HG02588 (cell line): ENCODE results near the gene STAP2.
"Not testable (repeated sequence)": the region's sequence is repeated elsewhere in the genome, so short reads cannot be mapped to it uniquely, and the experiment has no call there.

ENCODE experiments used
- ATAC-seq: cut with Tn5 transposase; IDR thresholded peaks from one replicate; pipeline ENCODE4 v1.9.1; 2021; ENCODE audit warnings: mild to moderate bottlenecking, moderate library complexity; ENCODE audit not compliant: unreplicated experiment

Gene STAP2

DNA sequence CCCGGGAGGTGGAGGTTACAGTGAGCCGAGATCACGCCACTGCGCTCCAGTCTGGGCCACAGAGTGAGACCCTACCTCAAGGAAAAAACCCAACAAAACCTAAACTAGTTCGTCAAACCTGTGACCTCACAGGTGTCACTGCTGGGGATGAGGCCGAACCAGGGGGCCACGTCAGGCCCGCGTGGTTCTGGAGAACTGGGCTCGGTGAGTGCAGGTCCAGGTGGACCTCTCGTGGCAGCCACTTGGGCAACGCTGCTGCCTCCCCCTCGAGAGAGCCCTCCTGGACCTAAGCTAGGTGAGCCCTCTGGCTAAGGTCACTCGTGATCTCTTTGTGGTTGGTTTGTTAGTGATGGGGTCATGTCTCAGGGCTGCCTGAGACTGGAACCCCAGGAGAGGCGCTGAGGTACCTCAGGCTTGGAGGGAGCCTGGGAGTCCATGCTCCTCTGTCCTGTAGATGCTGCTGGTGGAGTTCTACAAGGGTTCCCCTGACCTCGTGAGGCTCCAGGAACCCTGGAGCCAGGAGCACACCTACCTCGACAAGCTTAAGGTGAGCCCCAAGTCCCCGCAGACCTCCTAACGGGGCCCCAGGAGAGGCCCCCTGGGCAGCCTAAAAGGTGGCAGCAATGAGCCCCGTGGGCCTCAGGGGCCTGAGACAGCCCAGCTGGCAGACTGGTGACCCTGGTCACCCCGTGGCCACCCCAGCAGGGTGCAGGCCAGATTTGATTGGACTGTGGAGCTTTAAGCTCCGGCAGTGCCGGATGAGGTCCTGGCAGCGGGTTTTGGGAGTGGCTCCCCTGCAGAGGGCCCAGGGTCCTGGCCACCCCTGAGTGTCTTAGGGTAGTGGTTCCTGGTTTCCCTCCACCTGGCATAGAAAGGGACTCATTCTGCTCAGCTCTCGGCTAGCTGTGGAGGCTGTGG, 20.3 kb upstream of the STAP2 start:
- ATAC-seq: no peak

DNA sequence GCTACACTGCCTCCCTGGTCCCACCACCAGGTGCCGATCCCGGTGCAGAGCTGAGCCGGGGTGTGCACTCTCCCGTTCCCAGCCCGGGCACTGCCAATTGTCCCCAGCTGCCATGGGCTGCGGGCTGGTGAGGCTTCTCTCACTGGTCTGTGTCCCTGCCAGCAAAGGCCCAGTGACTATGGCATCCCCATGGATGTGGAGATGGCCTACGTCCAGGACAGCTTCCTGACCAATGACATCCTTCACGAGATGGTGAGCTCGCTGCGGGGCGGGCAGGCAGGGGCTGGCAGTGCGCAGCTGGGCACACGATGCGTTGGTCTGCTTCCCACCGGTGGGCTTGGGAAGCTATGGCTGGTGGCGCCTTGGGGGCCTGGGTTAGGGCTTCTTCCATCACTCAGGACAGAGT, 19.3 kb upstream of the STAP2 start:
- ATAC-seq: no peak

DNA sequence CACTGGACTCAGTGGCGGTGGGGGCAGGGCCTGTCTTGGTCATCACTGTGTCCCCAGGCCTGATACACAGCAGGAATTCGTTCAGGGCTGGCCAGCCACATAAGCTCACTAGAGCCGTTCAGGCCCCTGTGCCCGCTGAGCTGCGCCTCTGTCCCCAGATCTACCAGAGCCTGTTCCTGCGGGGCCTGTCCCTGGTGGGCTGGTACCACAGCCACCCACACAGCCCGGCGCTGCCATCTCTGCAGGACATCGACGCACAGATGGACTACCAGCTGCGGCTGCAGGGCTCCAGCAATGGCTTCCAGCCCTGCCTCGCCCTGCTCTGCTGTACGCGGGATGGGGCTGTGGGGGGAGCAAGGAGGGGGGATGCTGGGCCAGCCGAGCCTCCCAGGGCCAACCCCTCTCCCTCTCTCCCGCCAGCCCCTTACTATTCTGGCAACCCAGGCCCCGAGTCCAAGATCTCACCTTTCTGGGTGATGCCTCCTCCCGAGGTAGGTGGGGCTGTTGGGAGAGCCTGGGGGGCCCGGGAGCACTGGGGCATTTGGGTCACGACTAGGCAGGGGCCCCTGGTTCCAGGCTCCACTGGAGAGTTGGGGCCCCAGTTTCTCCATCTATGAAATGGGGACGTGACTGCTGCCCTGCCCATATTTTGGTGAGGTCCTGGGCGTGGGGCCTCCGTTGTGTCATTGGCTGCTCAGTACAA, 18.6 kb upstream of the STAP2 start:
- ATAC-seq: no peak

DNA sequence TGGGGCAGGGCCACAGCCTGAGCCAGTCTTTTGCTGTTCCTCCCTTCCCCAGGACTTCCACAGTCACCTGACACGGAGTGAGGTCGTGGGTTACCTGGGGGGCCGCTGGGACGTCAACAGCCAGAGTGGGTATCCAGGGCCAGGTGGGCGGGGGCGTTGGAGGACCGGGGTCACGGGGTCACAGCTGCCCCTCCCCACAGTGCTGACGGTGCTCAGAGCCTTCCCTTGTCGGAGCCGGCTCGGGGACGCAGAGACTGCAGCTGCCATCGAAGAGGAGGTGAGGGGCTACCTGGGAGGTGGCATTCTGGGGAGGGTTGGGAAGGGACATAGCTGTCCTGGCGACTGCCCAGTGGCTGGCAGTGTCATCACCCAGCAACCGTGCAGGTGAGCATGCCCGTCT, 16.3 kb upstream of the STAP2 start:
- ATAC-seq: no peak

DNA sequence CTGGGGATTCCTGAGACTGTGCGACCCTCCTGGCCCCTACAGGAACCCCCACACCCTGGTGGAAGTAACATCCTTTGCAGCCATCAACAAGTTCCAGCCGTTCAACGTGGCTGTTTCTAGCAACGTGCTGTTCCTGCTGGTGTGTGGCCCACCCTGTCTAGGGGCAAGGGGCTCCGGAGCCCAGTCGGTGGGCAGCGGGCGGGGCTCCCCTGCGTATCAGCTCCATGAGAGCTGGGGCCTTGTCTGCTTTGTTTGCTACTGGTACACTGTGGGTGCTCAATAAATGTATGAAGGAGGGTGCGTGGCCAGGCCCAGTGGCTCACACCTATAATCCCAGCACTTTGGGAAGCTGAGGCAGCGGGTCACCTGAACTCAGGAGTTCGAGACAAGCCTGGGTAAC, 15.7 kb upstream of the STAP2 start:
- ATAC-seq: no peak

DNA sequence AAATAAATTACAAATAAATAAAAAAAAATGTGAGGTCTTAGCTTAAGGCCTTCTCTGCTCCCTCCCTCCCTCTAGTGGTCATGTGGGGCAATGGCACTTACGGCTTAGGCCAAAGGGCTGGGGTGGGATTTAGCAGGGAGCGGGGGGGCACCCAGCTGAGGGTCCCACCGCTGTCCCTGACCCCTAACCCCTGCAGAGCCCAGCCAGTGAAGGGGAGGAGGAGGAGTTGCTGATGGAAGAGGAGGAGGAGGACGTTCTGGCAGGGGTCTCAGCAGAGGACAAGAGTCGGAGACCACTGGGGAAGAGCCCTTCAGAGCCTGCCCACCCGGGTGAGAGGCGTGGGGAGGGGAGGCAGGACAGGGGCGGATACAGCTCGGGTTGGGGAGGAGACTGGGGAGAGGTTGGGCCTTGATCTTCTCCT, 14.1 kb upstream of the STAP2 start:
- no peak for ATAC-seq

DNA sequence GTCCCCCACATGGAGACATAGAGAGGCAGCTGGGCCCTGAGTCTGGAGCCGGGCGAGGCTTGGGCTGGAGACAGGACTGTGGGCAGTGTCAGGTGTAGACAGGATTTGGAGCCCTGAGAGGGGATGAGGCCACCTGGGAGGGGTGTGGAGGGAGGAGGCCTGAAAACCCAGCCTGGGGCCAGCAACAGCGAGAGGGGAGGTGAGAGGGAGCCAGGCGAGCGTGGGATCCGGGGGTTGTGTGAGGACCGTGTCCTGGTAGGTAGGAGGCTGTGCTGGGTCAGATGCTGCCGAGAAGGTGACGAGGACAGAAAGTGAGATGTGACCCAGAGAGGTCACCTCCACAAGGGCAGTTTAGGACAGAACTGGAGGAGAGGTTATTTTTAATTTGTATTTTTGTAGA, 12.1 kb upstream of the STAP2 start:
- ATAC-seq: no peak

DNA sequence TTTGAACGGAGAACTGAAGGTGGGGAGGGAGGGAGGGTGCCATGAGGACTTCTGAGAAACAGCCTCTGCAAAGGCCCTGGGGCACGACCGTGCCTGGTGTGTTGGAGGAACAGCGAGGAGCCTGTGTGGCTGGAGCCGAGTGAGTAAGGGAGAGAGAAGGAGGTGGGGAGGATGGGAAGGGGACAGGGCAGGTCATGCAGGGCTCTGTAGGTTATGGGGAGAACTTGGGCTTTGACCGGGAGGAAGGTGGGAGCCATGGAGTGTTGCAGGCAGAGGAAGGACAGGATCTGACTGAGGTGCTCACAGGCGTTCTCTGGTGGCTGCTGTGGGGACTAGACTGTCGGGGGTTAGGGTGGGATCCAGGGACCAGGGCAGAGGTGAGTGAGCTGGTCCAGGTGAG, 11.5 kb upstream of the STAP2 start:
- no peak for ATAC-seq

DNA sequence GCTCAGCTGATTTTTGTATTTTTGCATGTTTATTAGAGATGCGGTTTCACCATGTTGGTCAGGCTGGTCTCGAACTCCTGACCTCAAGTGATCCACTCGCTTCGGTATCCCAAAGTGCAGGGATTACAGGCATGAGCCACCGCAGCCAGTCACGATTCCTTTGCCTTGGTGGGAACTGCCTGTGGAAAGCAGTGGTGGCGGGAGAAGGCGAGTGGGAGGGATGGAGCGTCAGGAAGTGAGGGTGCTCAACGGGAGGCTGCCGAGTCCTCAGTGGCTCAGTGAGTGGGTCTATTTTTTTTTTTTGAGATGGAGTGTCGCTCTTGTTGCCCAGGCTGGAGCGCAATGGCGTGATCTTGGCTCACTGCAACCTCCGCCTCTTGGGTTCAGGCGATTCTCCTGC, 10.6 kb upstream of the STAP2 start:
- ATAC-seq: not testable (repeated sequence)

DNA sequence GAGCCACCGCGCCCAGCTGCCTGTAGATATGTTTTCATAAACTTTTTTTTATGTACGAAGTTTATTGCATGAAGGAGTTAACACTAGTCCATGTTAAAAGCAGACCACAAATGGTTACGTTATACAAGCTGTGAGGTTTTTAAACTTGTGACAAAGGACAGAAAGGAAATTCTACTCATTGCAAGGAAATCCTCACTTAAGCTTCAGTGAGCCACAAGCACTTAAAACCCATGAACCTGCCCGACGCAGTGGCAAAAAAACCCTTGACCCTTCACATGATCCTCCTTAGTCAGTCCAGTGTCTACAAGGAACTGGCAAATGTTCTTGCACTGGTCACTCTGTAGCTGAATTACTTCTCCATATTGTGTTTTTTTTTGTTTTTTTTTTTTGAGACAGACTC, 8.9 kb upstream of the STAP2 start:
- ATAC-seq: no peak

DNA sequence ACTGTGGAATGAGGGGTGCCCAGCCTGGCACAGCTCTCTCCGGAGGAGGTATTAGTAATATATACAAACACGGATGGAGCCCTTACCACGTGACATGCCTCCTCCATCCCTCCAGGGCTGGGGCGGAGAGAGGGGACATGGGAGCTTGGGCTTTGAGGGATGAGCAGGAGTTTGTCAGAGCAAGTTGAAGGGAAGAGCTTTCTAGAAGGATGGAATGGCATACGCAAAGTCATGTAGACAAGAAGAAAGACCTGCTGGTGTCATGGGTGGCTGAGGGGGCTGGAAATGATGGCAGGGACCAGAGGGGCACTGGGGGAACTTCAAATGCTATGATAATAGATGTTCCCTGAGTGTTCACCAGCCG, 7.4 kb upstream of the STAP2 start:
- no peak for ATAC-seq

DNA sequence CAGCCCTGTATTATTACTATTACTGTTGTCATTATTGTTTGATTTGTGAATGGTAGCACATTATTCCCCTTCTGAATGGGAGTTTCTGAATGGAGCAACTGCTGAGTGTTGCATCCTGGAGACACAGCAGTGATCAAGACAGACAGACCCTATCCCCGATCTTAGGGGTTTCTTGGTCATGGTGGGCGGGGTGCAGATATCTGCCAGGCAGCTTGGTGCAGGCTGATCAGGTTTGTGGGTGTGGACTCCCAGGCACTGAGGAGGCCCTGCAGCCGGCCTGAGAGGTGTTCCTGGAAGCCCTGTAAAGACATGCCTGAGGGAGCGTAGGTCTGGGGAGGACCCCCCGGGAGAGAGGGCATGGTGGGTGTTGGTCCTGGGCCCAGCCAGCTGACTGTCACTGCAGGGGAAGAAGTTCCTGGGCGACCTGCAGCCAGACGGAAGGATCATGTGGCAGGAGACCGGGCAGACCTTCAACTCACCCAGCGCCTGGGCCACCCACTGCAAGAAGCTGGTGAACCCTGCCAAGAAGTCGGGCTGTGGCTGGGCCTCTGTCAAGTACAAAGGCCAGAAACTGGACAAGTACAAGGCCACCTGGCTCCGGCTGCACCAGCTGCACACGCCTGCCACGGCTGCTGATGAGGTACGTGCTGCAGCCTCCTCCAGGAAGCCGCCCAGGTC, 6.9 kb upstream of the STAP2 start:
- ATAC-seq: no peak

DNA sequence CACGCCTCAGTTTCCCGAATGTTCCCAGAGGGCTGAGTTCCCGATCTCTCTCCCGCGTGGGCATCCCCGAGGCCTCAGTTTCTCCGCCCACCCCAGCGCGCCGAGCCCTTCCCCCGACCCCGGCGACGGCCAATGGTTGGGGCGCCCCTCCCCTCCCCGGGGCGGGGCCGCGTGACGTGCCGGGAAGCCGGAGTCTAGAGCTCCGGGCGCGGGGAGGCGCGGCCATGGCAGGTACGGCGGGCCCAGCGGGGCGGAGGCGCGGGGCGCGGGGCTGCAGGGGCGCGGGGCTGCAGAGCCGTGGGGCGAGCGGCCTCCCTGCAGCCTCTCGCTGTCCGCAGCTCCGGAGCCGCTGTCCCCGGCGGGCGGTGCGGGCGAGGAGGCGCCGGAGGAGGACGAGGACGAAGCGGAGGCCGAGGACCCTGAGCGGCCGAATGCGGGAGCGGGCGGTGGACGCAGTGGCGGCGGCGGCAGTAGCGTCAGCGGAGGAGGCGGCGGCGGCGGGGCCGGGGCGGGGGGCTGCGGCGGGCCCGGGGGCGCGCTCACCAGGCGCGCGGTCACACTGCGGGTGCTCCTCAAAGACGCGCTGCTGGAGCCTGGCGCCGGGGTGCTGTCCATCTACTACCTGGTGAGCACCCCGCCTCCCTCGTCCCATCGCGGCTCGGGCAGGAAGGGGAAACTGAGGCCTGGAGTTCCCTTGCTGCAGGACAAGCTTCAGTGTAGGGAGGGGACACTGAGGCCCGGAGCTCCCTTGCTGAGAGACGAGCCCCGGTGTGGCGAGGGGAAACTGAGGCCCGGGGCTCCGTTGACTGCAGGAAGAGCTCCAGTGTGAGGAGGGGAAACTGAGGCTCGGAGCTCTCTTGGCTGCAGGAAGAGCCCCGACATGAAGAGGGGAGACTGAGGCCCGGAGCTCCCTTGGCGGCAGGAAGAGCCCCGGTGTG, 5.0 kb upstream of the STAP2 start, which contains the start of gene MPND:
Gene MPND, plus strand, starts transcription at position 193 of the 938 bp plus-strand sequence. Its CDS starts 32 bp downstream, at position 225.
- peak; percentile 47 for ATAC-seq

DNA sequence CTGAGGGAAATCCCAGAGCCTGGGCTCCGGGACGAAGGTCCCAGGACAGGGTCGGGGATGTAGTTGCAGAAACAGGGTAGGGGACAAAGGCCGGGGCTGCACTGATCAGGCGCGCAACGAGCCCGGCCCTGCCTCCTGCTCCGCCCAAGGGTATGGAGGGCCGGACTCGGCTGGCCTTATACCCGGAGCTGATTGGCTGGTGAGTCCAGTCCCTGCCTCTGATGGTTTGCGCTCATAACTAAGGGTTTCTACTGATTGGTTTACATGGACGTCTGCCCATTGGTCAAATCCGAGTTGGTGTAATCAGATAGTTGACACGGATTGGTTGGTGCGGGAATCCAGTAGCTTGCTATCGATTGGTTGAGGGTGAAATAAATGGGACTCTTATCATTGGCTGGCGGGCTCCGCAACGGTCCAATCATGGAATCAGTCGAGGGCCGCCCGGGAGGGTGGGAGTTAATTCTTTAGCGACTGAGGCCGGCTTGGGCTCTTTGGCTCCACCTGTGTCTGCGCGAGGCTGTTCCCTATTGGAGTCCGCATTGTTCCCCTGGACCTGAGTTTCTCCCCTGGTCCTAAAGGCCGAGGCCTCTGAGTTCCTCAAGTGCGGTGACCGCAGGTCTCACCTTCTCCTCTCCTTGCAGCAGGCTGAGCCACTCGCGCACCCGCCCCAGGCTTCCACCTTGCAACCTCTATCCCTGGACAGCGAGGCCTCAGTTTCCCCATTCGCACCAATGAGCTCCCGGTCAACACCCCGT, 4.2 kb upstream of the STAP2 start:
- ATAC-seq: peak; percentile 81

DNA sequence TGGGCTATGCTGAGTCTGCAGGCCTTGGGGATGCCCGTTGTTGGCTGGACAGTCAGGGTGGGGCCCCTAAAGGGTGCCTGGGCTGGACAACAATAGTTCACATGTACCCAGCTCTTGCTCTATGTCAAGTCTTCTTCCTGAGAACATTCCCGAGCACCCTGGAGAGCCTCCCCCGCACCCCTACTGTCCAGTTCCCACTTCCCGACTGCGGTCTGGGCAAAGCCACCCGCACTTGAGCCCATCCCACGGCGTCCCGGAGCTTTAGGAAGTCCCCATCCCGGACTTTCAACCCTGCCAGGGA, 3.6 kb upstream of the STAP2 start:
- ATAC-seq: no peak

DNA sequence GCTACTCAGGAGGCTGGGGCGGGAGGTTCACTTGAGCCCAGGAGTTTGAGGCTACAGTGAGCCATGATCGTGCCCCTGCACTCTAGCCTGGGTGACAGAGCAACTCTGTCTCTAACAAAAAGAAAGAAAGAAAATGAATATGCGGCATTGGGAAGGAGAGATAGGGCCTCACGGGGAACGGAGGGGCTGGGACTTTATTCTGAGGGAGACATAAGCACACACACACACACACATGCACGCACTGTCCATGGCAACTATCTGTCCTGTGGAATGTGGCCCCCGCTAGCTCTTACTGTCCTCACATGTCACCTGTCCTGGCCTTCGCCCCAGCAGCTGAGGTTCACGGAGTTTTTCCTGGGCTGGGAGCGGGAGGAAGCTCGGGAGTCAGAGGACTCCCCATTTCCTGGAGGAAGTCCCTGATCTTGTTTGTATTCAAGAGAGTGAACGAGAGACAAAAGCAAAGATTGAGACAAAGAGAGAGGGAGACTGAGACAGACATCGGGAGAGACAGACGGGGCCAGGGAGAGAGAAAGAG, 654 bp downstream of the STAP2 start:
- no peak for ATAC-seq

DNA sequence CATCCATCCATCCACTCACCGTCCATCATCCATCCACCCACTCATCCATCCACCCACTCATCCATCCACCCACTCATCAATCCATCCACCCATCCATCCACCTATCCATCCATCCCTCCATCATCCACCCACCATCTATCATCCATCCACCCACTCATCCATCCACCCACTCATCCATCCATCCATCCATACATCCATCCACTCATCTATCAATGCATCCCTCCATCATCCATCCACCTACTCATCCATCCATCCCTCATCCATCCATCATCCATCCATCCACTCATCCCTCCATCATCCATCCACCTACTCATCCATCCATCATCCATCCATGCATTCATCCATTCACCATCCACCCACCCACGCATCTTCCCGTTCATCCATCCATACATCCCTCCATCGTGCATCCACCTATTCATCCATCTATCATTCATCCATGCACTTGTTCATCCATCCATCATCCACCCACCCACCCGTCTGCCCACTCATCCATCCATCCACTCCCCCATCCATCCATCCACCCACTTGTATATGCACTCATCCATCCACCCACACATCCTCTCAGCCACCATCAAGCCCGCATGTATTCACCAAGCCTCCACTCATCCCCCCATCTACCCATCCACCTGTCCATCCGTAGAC, 3.6 kb downstream of the STAP2 start:
- ATAC-seq: no peak

DNA sequence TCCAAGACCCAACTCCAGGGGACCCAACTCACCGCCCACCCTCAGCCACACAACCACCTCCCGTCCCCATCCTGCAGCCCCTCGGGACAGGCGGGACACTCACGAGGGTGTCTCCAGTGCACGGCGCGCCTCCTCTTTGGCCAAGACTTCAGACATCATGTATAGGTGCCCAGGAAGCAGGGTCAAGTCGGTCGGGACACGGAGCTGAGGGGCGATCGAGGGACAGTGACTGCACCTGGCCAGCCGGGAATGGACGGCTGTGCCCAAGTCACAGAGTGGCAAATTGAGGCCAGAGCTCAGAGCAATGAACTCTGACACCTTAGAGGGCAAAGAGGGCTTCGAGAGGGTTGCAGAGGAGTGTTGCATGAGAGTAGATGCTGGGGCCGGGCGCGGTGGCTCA, 8.8 kb downstream of the STAP2 start:
- no peak for ATAC-seq

DNA sequence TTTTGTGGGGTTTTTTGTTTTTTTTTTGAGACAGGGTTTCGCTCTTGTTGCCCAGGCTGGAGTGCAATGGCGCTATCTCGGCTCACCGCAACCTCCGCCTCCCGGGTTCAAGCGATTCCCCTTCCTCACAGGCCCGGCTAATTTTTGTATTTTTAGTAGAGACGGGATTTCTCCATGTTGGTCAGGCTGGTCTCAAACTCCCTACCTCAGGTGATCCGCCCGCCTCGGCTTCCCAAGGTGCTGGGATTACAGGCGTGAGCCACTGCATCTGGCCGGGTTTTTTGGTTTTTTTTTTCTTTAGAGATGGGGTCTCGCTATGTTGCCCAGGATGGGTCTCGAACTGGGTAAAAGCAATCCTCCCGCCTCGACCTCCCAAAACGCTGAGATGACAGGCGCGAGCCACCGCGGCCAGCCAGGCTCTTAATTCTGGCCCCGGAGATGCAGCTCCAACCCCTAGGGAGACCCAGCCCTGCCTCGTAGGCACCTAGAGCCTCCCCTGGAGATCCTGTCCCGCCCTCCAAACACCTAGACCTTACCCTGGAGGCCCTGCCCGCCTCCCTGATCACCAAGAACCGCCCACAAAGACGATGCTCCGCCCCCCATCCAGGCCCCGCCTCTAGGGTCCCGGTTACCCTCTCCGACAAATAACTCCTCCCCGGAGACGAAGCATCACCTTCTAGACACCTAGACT, 9.5 kb downstream of the STAP2 start:
- not testable (repeated sequence) for ATAC-seq
